SU-DHL-6 (cell line): Measurements from ENCODE around the gene KRT38.

Source experiments
- H2AFZ ChIP-seq: fragments of 200-600 bp; sonication (generic); 2 replicates; pipeline ENCODE4 v1.6.1; 2014; ENCODE audit warnings: low read depth, mild to moderate bottlenecking, moderate library complexity, mixed read lengths, antibody characterized with exemption, low read length; ENCODE audit not compliant: severe bottlenecking
- H3F3A ChIP-seq: fragments of 200-600 bp; shearing (Covaris generic); 2 replicates; pipeline ENCODE4 v1.6.0; 2016; ENCODE audit warnings: antibody characterized with exemption, mild to moderate bottlenecking; ENCODE audit not compliant: insufficient read depth
- H3K27ac ChIP-seq: fragments of 200-600 bp; sonication (generic); 2 replicates; pipeline ENCODE4 v1.5.1; 2016; ENCODE audit warnings: low read depth, mild to moderate bottlenecking, low read length, moderate library complexity, mixed read lengths
- H3K27me3 ChIP-seq: fragments of 200-600 bp; sonication (generic), shearing (Covaris generic); 2 replicates; pipeline ENCODE4 v1.6.0; 2014; ENCODE audit warnings: mild to moderate bottlenecking, low read length
- H3K36me3 ChIP-seq: fragments of 200-600 bp; sonication (generic); 2 replicates; pipeline ENCODE4 v1.6.1; 2014; ENCODE audit warnings: mild to moderate bottlenecking, low read length, mixed read lengths
- H3K4me2 ChIP-seq: fragments of 300-600, 200-600 bp; shearing (Covaris generic), sonication (generic); 2 replicates; pipeline ENCODE4 v1.6.0; 2014; ENCODE audit warnings: low read length, low read depth, mild to moderate bottlenecking; ENCODE audit not compliant: poor library complexity, severe bottlenecking
- H3K4me3 ChIP-seq: fragments of 200-600 bp; sonication (generic); 2 replicates; pipeline ENCODE4 v1.5.1; 2014; ENCODE audit warnings: antibody characterized with exemption, low read length, mild to moderate bottlenecking, mixed read lengths; ENCODE audit not compliant: insufficient read depth, poor library complexity, severe bottlenecking
- H3K79me2 ChIP-seq: fragments of 200-600 bp; sonication (generic); 2 replicates; pipeline ENCODE4 v1.6.1; 2014; ENCODE audit warnings: mild to moderate bottlenecking, low read length, moderate library complexity; ENCODE audit not compliant: insufficient read depth
- H3K9ac ChIP-seq: fragments of 200-600 bp; sonication (generic); 2 replicates; pipeline ENCODE4 v1.7.0; 2014; ENCODE audit warnings: mild to moderate bottlenecking, low read length
- H3K9me2 ChIP-seq: fragments of 200-600 bp; sonication (generic); replicated peaks from 2 replicates; pipeline ENCODE4 v1.6.1; 2014; ENCODE audit warnings: low read length; ENCODE audit not compliant: insufficient read depth
- H3K9me3 ChIP-seq: fragments of 200-600 bp; sonication (generic); 2 replicates; pipeline ENCODE4 v1.6.1; 2014; ENCODE audit warnings: low read length, mixed read lengths; ENCODE audit not compliant: insufficient read depth
- H4K20me1 ChIP-seq: fragments of 200-600 bp; sonication (generic); 2 replicates; pipeline ENCODE4 v1.6.1; 2014; ENCODE audit warnings: low read depth, mild to moderate bottlenecking, antibody characterized with exemption, low read length, moderate library complexity, mixed read lengths
- EZH2phosphoT487 ChIP-seq: fragments of 200-600 bp; sonication (generic), shearing (Covaris generic); conservative IDR thresholded peaks from 2 replicates; pipeline ENCODE4 v1.6.1; 2018; ENCODE audit warnings: mild to moderate bottlenecking, antibody characterized with exemption, low read length, moderate library complexity, mixed read lengths
- TF ChIP-seq, protein P1 (sequence below): fragments of 200-600 bp; sonication (generic); IDR thresholded peaks from one replicate; pipeline ENCODE4 v1.5.1; 2017; ENCODE audit warnings: antibody characterized with exemption, mild to moderate bottlenecking, low read length, moderate library complexity; ENCODE audit not compliant: insufficient read depth, poor library complexity, severe bottlenecking

KRT38 gene

DNA sequence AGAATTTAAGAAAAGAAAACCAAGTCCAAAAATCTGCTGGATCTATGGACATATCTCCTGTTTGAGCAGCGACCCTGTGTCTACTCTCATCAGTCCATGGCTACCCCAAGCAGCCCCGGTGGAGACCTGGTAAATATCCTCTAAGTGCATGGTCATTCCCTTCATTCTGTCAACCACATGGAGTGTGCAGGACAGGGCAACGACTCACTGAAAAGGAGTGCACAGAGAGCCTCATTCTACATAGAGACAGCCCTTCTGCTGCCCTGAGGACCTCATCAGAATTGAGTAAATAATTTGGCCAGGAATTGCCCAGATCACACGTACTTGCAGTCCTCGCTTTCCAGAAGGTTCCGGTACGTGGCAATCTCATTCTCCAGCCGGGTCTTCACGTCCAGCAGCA is 3.0 kb downstream of the KRT38 start:
- Histone ChIP-seq H3K36me3 (no peaks in the 10 kb centered on the region), H2AFZ (no peak overlapping the region), H4K20me1 (no peaks in the 10 kb centered on the region), H3K27me3 (no peaks in the 10 kb centered on the region), H3K79me2 (no peaks in the 10 kb centered on the region), H3K9me3 (no peaks in the 10 kb centered on the region), H3K4me2 (no peak overlapping the region), H3K4me3 (no peak overlapping the region), H3F3A (no peaks in the 10 kb centered on the region), H3K27ac (no peak overlapping the region), H3K9ac (no peak overlapping the region), H3K9me2 (no peaks in the 10 kb centered on the region)
- TF ChIP-seq, protein P1, sequence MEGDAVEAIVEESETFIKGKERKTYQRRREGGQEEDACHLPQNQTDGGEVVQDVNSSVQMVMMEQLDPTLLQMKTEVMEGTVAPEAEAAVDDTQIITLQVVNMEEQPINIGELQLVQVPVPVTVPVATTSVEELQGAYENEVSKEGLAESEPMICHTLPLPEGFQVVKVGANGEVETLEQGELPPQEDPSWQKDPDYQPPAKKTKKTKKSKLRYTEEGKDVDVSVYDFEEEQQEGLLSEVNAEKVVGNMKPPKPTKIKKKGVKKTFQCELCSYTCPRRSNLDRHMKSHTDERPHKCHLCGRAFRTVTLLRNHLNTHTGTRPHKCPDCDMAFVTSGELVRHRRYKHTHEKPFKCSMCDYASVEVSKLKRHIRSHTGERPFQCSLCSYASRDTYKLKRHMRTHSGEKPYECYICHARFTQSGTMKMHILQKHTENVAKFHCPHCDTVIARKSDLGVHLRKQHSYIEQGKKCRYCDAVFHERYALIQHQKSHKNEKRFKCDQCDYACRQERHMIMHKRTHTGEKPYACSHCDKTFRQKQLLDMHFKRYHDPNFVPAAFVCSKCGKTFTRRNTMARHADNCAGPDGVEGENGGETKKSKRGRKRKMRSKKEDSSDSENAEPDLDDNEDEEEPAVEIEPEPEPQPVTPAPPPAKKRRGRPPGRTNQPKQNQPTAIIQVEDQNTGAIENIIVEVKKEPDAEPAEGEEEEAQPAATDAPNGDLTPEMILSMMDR = no peak
- no peak for TF ChIP-seq EZH2phosphoT487

DNA sequence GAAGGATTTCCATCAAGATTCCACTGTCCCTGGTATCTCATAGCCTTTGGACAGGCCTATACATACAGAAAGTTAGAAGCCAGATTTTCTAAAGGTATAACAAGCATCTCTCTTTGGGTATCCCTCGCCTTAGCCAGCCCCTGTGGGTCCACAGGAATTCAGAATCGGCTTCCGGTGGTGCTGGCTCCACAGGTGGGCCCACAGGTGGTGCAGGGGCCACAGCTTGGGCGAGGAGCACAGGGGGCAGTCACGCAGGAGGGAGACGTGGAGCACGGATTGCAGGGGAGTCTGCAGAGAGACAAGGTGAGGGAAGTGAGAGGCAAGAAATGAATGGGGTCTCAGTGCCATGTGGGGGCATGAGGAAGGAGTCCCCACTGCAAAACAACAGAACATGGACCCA is 3.5 kb downstream of the KRT38 start:
- Histone ChIP-seq H3K4me2 (no peak overlapping the region), H3K9me3 (no peaks in the 10 kb centered on the region), H3K27me3 (no peaks in the 10 kb centered on the region), H3K4me3 (no peak overlapping the region), H3K36me3 (no peaks in the 10 kb centered on the region), H3K9ac (no peak overlapping the region), H3K27ac (no peak overlapping the region), H2AFZ (no peak overlapping the region), H4K20me1 (no peaks in the 10 kb centered on the region), H3K79me2 (no peaks in the 10 kb centered on the region), H3F3A (no peaks in the 10 kb centered on the region), H3K9me2 (no peaks in the 10 kb centered on the region)
- TF ChIP-seq, protein P1 = no peak
- TF ChIP-seq EZH2phosphoT487 = no peak

DNA sequence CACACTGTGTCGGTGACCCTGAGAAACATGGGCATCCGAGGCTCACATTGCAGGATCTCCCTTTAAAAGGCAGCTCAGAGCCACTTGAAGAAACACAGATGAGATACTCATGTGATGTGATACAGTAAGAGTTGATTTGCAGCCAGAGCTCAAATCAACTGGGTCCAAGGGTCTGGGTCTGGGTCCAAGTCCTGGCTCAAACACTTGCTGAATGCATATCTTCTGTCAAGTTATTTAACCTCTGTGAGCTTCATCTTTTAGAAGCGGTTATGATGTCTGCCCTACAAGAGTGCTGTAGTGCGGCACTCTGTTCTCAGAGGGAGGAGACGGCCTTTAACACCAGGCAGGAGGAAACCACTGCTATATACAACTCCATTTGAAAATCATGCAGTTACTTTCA is 6.4 kb downstream of the KRT38 start:
- H3K27ac ChIP-seq = no peak overlapping the region
- H2AFZ ChIP-seq = no peak overlapping the region
- no peaks in the 10 kb centered on the region for H3K36me3 ChIP-seq
- H3K9me2 ChIP-seq = no peaks in the 10 kb centered on the region
- H4K20me1 ChIP-seq = no peaks in the 10 kb centered on the region
- TF ChIP-seq, protein P1 = no peak
- no peak for TF ChIP-seq EZH2phosphoT487
- H3K4me2 ChIP-seq = no peak overlapping the region
- no peak overlapping the region for H3K4me3 ChIP-seq
- H3K9ac ChIP-seq = no peak overlapping the region
- no peaks in the 10 kb centered on the region for H3K27me3 ChIP-seq
- no peaks in the 10 kb centered on the region for H3K9me3 ChIP-seq
- H3K79me2 ChIP-seq = no peaks in the 10 kb centered on the region
- no peaks in the 10 kb centered on the region for H3F3A ChIP-seq
